Stomach smooth muscle (tissue), 2 donors: ENCODE measurements around the gene CAPN13.

Experiments
- H3K27ac ChIP-seq: one replicate; pipeline ENCODE4 v1.7.0; 2013; ENCODE audit warnings: mild to moderate bottlenecking, low read length, inconsistent platforms
- H3K27me3 ChIP-seq, 2 donors: one replicate each; pipeline ENCODE4 v1.7.0; 2013; ENCODE audit warnings: low read length in 2 of 2; ENCODE audit not compliant: insufficient read depth in 2 of 2, control insufficient read depth in 1 of 2
- H3K36me3 ChIP-seq, 2 donors: one replicate each; pipeline ENCODE4 v1.7.0; 2013; ENCODE audit warnings: low read length in 2 of 2; ENCODE audit not compliant: control insufficient read depth in 2 of 2, insufficient read depth in 2 of 2
- H3K4me1 ChIP-seq: one replicate; pipeline ENCODE4 v1.7.0; 2013; ENCODE audit warnings: low read length; ENCODE audit not compliant: control insufficient read depth, insufficient read depth
- H3K4me3 ChIP-seq, 2 donors: one replicate each; pipeline ENCODE4 v1.7.0; 2013; ENCODE audit warnings: low read length in 2 of 2
- H3K9ac ChIP-seq, 2 donors: one replicate each; pipeline ENCODE4 v1.7.0; 2013; ENCODE audit warnings: low read length in 2 of 2, mild to moderate bottlenecking in 1 of 2
- H3K9me3 ChIP-seq, 2 donors: one replicate each; pipeline ENCODE4 v1.7.0; 2013; ENCODE audit warnings: low read length in 2 of 2; ENCODE audit not compliant: control insufficient read depth in 2 of 2
- donor health status: healthy.
- donor health status: Pancreatic carcinoma.

The CAPN13 gene

GRCh38 chr2:30711646-30712085, 95.6 kb downstream of the CAPN13 start:
- no peak overlapping the region for H3K4me3 ChIP-seq
- H3K4me1 ChIP-seq, result peaks cover 15% of the 10 kb centered on the region
- no peaks in the 10 kb centered on the region for H3K9me3 ChIP-seq
- H3K27ac ChIP-seq, result no peak overlapping the region
- H3K27me3 ChIP-seq, result no peaks in the 10 kb centered on the region
- no peak overlapping the region for H3K9ac ChIP-seq
- no peaks in the 10 kb centered on the region for H3K36me3 ChIP-seq

GRCh38 chr2:30710461-30710860, 96.8 kb downstream of the CAPN13 start:
- Histone ChIP-seq H3K4me1 (peaks cover 20% of the 10 kb centered on the region), H3K4me3 (no peak overlapping the region), H3K36me3 (no peaks in the 10 kb centered on the region), H3K27me3 (no peaks in the 10 kb centered on the region), H3K9me3 (no peaks in the 10 kb centered on the region), H3K9ac (no peak overlapping the region), H3K27ac (no peak overlapping the region)

GRCh38 chr2:30710016-30710415, 97.2 kb downstream of the CAPN13 start:
- no peak overlapping the region for H3K27ac ChIP-seq
- H3K9me3 ChIP-seq, result no peaks in the 10 kb centered on the region
- no peaks in the 10 kb centered on the region for H3K27me3 ChIP-seq
- no peak overlapping the region for H3K4me3 ChIP-seq
- H3K9ac ChIP-seq, result no peak overlapping the region
- peaks cover 23% of the 10 kb centered on the region for H3K4me1 ChIP-seq
- H3K36me3 ChIP-seq, result no peaks in the 10 kb centered on the region

- Histone ChIP-seq H3K36me3 (no peaks in the 10 kb centered on the region), H3K4me3 (no peak overlapping the region), H3K4me1 (peaks cover 23% of the 10 kb centered on the region), H3K9ac (no peak overlapping the region), H3K27ac (no peak overlapping the region), H3K27me3 (no peaks in the 10 kb centered on the region), H3K9me3 (no peaks in the 10 kb centered on the region)
These were observed 97.7 kb downstream of the CAPN13 start for GRCh38 chr2:30709516-30709915.

DNA sequence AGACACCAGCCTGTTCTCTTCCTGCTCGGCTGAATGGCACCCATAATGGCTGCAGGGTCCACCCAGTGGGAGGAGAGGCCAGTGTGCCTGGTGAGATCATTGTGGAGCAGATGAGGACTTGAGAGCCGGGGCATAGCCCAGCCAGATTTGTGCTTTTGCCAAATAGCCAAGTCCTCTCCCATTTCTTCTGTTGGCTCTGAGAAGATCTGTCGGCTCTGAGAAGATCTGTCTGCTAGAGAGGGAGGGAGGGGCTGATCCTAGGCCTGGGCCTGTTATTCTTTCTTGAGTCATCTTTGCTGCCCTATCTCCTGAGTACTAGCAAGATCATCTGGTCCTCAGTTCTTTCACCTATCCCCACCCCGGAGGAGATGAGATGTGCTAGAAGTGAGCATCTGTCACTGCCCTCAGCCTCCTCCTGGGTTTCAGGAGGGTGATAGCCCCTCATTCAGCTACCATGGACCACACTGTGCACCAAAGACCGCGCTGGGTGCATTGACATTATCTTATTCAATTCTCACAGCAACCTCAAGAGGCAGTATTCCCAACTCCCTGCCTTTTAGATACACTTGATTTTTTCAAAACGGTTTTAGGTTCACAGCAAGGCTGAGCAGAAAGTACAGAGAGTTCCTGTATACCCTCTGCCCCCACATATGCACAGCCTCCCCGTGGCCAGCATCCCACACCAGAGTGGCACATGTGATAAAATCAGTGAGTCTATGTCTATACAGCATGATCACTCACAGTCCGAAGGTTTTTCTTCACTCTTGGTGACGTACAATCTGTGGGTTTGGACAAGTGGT, 98.6 kb downstream of the CAPN13 start:
- Histone ChIP-seq H3K9me3 (no peaks in the 10 kb centered on the region), H3K9ac (no peak overlapping the region), H3K27ac (no peak overlapping the region), H3K36me3 (no peaks in the 10 kb centered on the region), H3K27me3 (no peaks in the 10 kb centered on the region), H3K4me1 (peaks cover 21% of the 10 kb centered on the region), H3K4me3 (no peak overlapping the region)

GRCh38 chr2:30707304-30707903, 99.8 kb downstream of the CAPN13 start:
- H3K4me3 ChIP-seq, result no peak overlapping the region
- H3K9me3 ChIP-seq, result peaks cover 0 to 6% of the 10 kb centered on the region in 2 donors
- no peak overlapping the region for H3K9ac ChIP-seq
- no peak overlapping the region for H3K27ac ChIP-seq
- no peaks in the 10 kb centered on the region for H3K36me3 ChIP-seq
- no peaks in the 10 kb centered on the region for H3K27me3 ChIP-seq
- peaks cover 21% of the 10 kb centered on the region for H3K4me1 ChIP-seq

DNA sequence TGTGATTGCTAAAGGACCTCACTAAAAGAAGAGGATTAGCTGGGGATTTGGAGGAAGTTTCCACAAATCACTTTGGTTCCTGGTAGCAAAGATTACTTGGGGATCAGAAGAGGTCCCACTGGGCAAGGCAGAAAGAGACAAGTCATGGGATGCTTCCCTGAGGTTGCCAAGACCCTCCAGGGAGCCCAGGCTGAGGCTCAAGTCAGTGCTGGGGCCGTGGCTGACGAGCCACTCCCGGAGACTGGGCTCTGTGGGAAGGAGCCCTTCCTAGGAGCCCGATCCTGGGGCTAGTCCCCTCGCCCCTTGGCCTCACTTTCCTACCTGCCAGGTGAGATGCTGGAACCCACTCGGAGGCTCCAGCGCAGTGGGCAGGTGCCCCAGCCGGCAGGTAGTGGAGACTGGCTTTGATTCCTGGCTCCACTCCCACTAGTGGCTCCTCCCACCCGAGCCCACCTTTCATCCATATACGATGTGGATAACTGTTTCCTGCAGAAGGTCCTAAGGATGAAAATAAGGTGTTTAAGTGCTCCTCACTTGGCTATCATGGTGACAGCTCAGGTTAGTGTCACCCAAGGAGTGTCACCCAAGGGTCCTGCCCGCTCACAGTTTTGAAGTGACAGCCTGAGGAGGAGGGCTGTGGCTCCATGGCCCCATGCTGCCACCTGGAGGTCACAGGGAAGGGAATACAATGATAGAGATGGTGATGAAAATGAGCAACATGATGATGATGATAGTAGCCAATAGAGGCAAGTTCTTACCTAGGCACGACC, 100.5 kb downstream of the CAPN13 start:
- H3K27ac ChIP-seq, result no peak overlapping the region

GRCh38 chr2:30705711-30706533, 101.3 kb downstream of the CAPN13 start:
- H3K4me1 ChIP-seq, result peaks cover 21% of the 10 kb centered on the region
- H3K27me3 ChIP-seq, result no peaks in the 10 kb centered on the region
- H3K27ac ChIP-seq, result no peak overlapping the region
- peaks cover 7% of the 10 kb centered on the region in 2 donors for H3K9me3 ChIP-seq
- H3K4me3 ChIP-seq, result no peak overlapping the region
- H3K9ac ChIP-seq, result no peak overlapping the region
- no peaks in the 10 kb centered on the region for H3K36me3 ChIP-seq

More for the DNA sequence above, 100.5 kb downstream of the CAPN13 start:
- Histone ChIP-seq H3K36me3 (no peaks in the 10 kb centered on the region), H3K9me3 (peaks cover 4 to 7% of the 10 kb centered on the region in 2 donors), H3K4me3 (no peak overlapping the region), H3K4me1 (peaks cover 21% of the 10 kb centered on the region), H3K27me3 (no peaks in the 10 kb centered on the region), H3K9ac (no peak overlapping the region)

DNA sequence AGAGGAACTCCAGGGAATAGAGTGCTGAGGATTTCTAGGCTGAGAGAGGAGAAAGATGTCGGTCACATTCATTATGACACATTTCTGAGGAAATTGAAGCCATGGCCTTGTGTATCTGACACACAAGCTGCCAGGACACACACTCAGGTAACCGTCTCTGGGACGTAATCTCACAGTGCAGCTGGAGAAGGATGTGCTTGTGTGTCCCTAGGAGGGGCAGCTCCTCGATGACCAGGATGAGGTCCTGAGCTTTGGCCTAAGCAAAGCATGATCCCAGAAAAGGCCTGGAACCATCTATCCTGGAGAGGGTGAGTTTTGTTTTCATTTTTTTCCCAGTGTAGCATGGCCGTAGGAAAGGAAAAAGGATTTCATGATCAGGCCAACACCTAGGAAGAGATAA, 102.2 kb downstream of the CAPN13 start:
- Histone ChIP-seq H3K27me3 (no peaks in the 10 kb centered on the region), H3K4me3 (no peak overlapping the region), H3K9me3 (peaks cover 7% of the 10 kb centered on the region in 2 donors), H3K4me1 (peaks cover 17% of the 10 kb centered on the region), H3K9ac (no peak overlapping the region), H3K27ac (no peak overlapping the region), H3K36me3 (no peaks in the 10 kb centered on the region)

DNA sequence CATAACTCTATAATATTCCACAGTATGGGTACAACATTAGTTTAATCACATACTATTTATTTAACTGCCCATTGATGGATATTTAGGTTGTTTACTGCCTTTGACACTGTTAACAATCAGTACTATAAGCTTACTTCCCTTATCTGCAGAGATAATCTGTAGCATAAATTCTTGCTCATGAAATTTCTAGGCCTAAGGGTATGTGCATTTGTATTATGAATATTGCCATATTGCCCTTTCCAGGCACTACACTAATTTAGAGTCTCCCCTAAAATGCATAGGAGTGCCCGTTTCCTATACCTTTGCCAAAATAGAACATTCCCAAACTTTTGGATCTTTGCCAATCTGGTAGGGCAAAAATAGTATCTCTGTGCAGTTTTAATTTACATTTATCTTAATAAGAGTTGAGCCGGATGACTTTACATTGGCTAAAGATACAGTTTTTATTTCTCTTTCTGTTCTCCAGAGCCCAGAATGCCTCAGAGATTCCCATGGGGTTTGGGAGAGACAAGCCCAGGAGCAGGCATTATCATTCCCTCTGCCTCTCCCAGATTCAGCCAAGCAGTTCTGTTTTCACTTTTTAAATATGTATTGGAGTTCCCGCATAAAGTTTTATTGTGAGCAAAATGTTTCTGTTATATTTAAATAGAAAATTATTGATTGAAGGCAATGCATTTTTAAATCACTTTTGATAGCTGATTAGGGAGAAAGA, 102.8 kb downstream of the CAPN13 start:
- H3K27ac ChIP-seq, result no peak overlapping the region
- no peaks in the 10 kb centered on the region for H3K27me3 ChIP-seq
- H3K9ac ChIP-seq, result no peak overlapping the region
- H3K9me3 ChIP-seq, result peaks cover 7% of the 10 kb centered on the region in 2 donors
- H3K4me3 ChIP-seq, result no peak overlapping the region
- H3K4me1 ChIP-seq, result peaks cover 16% of the 10 kb centered on the region
- H3K36me3 ChIP-seq, result no peaks in the 10 kb centered on the region
